ENCODE measurements around the gene PDE1C. TPM values are rescaled to one million over a fixed set of nuclear protein-coding genes. Genes with fewer than 3 reads are reported as not detected.

PDE1C gene
- total and polyA plus RNA-seq, 2 donors (not counting 1 experiment from before 2014, with no cell fraction given), result 16.6 to 27.6 TPM

GRCh38 chr7:31858055-31858454 lies 212.2 kb downstream of the PDE1C start:
- Histone ChIP-seq H3K4me1 (ENCODE audit: control insufficient read depth, extremely low read depth, insufficient read depth, low read length) (no peaks in the 10 kb centered on the region), H3K79me2 (ENCODE audit: control insufficient read depth, insufficient read depth, low read length) (no peaks in the 10 kb centered on the region), H3K4me3 (replicated peaks in 1 of 4; ENCODE audit: control extremely low read depth in 1 of 4, insufficient read depth in 1 of 4, low read depth in 3 of 4, low read length in 4 of 4) (no peak overlapping the region), H2AFZ (ENCODE audit: low read length) (no peak overlapping the region), H3K27me3 (ENCODE audit: control insufficient read depth, insufficient read depth, low read length) (no peaks in the 10 kb centered on the region), H3K36me3 (ENCODE audit: control insufficient read depth, insufficient read depth, low read length) (no peaks in the 10 kb centered on the region), H3K9ac (ENCODE audit: insufficient read depth, low read length) (no peak overlapping the region), H4K20me1 (ENCODE audit: control insufficient read depth, extremely low read depth, insufficient read depth, low read length) (no peaks in the 10 kb centered on the region), H3K27ac (ENCODE audit: insufficient read depth, low read length) (no peak overlapping the region), H3K4me2 (ENCODE audit: extremely low read depth, insufficient read depth, low read length) (no peak overlapping the region), H3K9me3 (ENCODE audit: control insufficient read depth, insufficient read depth, low read depth, low read length) (no peaks in the 10 kb centered on the region)
- TF ChIP-seq EZH2 (IDR thresholded peaks at IDR 0.05; ENCODE audit: low read length, missing control alignments) (no peak), CTCF (conservative IDR thresholded peaks at IDR 0.05 in 1 of 2, IDR thresholded peaks at IDR 0.05 in 1 of 2; ENCODE audit: low read depth in 1 of 2, low read length in 2 of 2) (no peak)
- DNase-seq (ENCODE audit: low read depth in 2 of 2), result peak in 1 of 2 donors; percentile 7

- Histone ChIP-seq H3K27ac (ENCODE audit: insufficient read depth, low read length) (no peak overlapping the region), H3K9ac (ENCODE audit: insufficient read depth, low read length) (no peak overlapping the region), H3K4me1 (ENCODE audit: control insufficient read depth, extremely low read depth, insufficient read depth, low read length) (no peaks in the 10 kb centered on the region), H3K4me2 (ENCODE audit: extremely low read depth, insufficient read depth, low read length) (no peak overlapping the region), H3K9me3 (ENCODE audit: control insufficient read depth, insufficient read depth, low read depth, low read length) (no peaks in the 10 kb centered on the region), H2AFZ (ENCODE audit: low read length) (no peak overlapping the region), H3K4me3 (replicated peaks in 1 of 4; ENCODE audit: control extremely low read depth in 1 of 4, insufficient read depth in 1 of 4, low read depth in 3 of 4, low read length in 4 of 4) (no peak overlapping the region), H3K27me3 (ENCODE audit: control insufficient read depth, insufficient read depth, low read length) (no peaks in the 10 kb centered on the region), H3K36me3 (ENCODE audit: control insufficient read depth, insufficient read depth, low read length) (no peaks in the 10 kb centered on the region), H3K79me2 (ENCODE audit: control insufficient read depth, insufficient read depth, low read length) (no peaks in the 10 kb centered on the region), H4K20me1 (ENCODE audit: control insufficient read depth, extremely low read depth, insufficient read depth, low read length) (no peaks in the 10 kb centered on the region)
- DNase-seq (ENCODE audit: low read depth in 2 of 2), result no peak
- TF ChIP-seq EZH2 (IDR thresholded peaks at IDR 0.05; ENCODE audit: low read length, missing control alignments) (no peak), CTCF (conservative IDR thresholded peaks at IDR 0.05 in 1 of 2, IDR thresholded peaks at IDR 0.05 in 1 of 2; ENCODE audit: low read depth in 1 of 2, low read length in 2 of 2) (no peak)
These were observed 213.0 kb downstream of the PDE1C start for GRCh38 chr7:31857172-31857571.

- H3K4me3 ChIP-seq (replicated peaks in 1 of 4; ENCODE audit: control extremely low read depth in 1 of 4, insufficient read depth in 1 of 4, low read depth in 3 of 4, low read length in 4 of 4), result no peak overlapping the region
- H3K27ac ChIP-seq (ENCODE audit: insufficient read depth, low read length), result no peak overlapping the region
- no peak for DNase-seq (ENCODE audit: low read depth in 2 of 2)
- H4K20me1 ChIP-seq (ENCODE audit: control insufficient read depth, extremely low read depth, insufficient read depth, low read length), result no peaks in the 10 kb centered on the region
- H3K4me2 ChIP-seq (ENCODE audit: extremely low read depth, insufficient read depth, low read length), result no peak overlapping the region
- H2AFZ ChIP-seq (ENCODE audit: low read length), result no peak overlapping the region
- H3K27me3 ChIP-seq (ENCODE audit: control insufficient read depth, insufficient read depth, low read length), result no peaks in the 10 kb centered on the region
- H3K9me3 ChIP-seq (ENCODE audit: control insufficient read depth, insufficient read depth, low read depth, low read length), result no peaks in the 10 kb centered on the region
- H3K9ac ChIP-seq (ENCODE audit: insufficient read depth, low read length), result no peak overlapping the region
- no peak for TF ChIP-seq EZH2 (IDR thresholded peaks at IDR 0.05; ENCODE audit: low read length, missing control alignments)
- no peak for TF ChIP-seq CTCF (conservative IDR thresholded peaks at IDR 0.05 in 1 of 2, IDR thresholded peaks at IDR 0.05 in 1 of 2; ENCODE audit: low read depth in 1 of 2, low read length in 2 of 2)
- H3K36me3 ChIP-seq (ENCODE audit: control insufficient read depth, insufficient read depth, low read length), result no peaks in the 10 kb centered on the region
- H3K4me1 ChIP-seq (ENCODE audit: control insufficient read depth, extremely low read depth, insufficient read depth, low read length), result no peaks in the 10 kb centered on the region
- no peaks in the 10 kb centered on the region for H3K79me2 ChIP-seq (ENCODE audit: control insufficient read depth, insufficient read depth, low read length)
These were observed 213.9 kb downstream of the PDE1C start for GRCh38 chr7:31856337-31856736.
